CD14-positive monocyte (primary cell): ENCODE measurements around the gene LHPP. TPM values are rescaled to one million over a fixed set of nuclear protein-coding genes. Genes with fewer than 3 reads are reported as not detected.

Experiments
- DNase-seq, 3 donors: peaks; one replicate each; pipeline ENCODE4 v3.0.0-alpha.2; 2011 to 2022
- H2AFZ ChIP-seq: 2 replicates; pipeline ENCODE4 v1.6.0; 2012; ENCODE audit warnings: mild to moderate bottlenecking, low read depth, low read length, inconsistent platforms; ENCODE audit not compliant: insufficient read depth, poor library complexity, severe bottlenecking
- H3K27ac ChIP-seq, 2 donors: 1 replicate in 1 of 2; 2 replicates in 1 of 2; pipeline ENCODE4 v1.5.1; 2012 to 2013; ENCODE audit warnings: low read length in 2 of 2, control low read depth in 1 of 2, inconsistent platforms in 1 of 2, low read depth in 1 of 2, mild to moderate bottlenecking in 1 of 2
- H3K27me3 ChIP-seq, 2 donors: one replicate each; pipeline versions ENCODE4 v1.6.0 to v1.6.1; 2011 to 2013; ENCODE audit warnings: low read length in 2 of 2; ENCODE audit not compliant: control insufficient read depth in 2 of 2, insufficient read depth in 2 of 2
- H3K36me3 ChIP-seq, 2 donors: replicated peaks in 1 of 2; 1 replicate in 1 of 2; 2 replicates in 1 of 2; pipeline versions ENCODE4 v1.5.1 to v1.6.1; 2012 to 2013; ENCODE audit warnings: low read length in 2 of 2, control low read depth in 1 of 2, inconsistent platforms in 1 of 2, mild to moderate bottlenecking in 1 of 2; ENCODE audit not compliant: insufficient read depth in 2 of 2, control insufficient read depth in 1 of 2
- H3K4me1 ChIP-seq, 2 donors: 1 replicate in 1 of 2; 2 replicates in 1 of 2; pipeline versions ENCODE4 v1.5.1 to v1.6.1; 2012 to 2013; ENCODE audit warnings: low read length in 2 of 2, control low read depth in 1 of 2, inconsistent platforms in 1 of 2, mild to moderate bottlenecking in 1 of 2, moderate library complexity in 1 of 2; ENCODE audit not compliant: insufficient read depth in 2 of 2, control insufficient read depth in 1 of 2
- H3K4me2 ChIP-seq: replicated peaks from 2 replicates; pipeline ENCODE3; 2012; ENCODE audit warnings: low read length, moderate library complexity, mild to moderate bottlenecking; ENCODE audit not compliant: poor library complexity, severe bottlenecking; ENCODE audit errors: extremely low read depth
- H3K4me3 ChIP-seq, 3 experiments: fragments of 200-600 bp in 1 of 3; sonication (generic) in 1 of 3; replicated peaks in 1 of 3; 1 replicate in 2 of 3; 2 replicates in 1 of 3; pipeline ENCODE4 v1.5.1; 2011 to 2013; ENCODE audit warnings: low read length in 3 of 3, mild to moderate bottlenecking in 3 of 3, control low read depth in 2 of 3, low read depth in 2 of 3, inconsistent platforms in 1 of 3, moderate library complexity in 1 of 3
- H3K79me2 ChIP-seq: 2 replicates; pipeline ENCODE4 v1.6.0; 2012; ENCODE audit warnings: mild to moderate bottlenecking, control low read depth, inconsistent platforms, low read length, moderate library complexity; ENCODE audit not compliant: insufficient read depth
- H3K9ac ChIP-seq: 2 replicates; pipeline ENCODE4 v1.6.0; 2017; ENCODE audit warnings: low read length, mild to moderate bottlenecking; ENCODE audit not compliant: insufficient read depth, poor library complexity, severe bottlenecking
- H3K9me3 ChIP-seq, 2 donors: replicated peaks in 1 of 2; 1 replicate in 1 of 2; 2 replicates in 1 of 2; pipeline versions ENCODE4 v1.5.1 to v1.6.1; 2012 to 2013; ENCODE audit warnings: low read length in 2 of 2, control low read depth in 1 of 2; ENCODE audit not compliant: control insufficient read depth in 1 of 2, insufficient read depth in 1 of 2
- H4K20me1 ChIP-seq: 2 replicates; pipeline ENCODE4 v1.6.0; 2012; ENCODE audit warnings: mild to moderate bottlenecking, low read length, control low read depth, moderate library complexity; ENCODE audit not compliant: insufficient read depth
- H3K27ac Mint-ChIP-seq, 7 donors: one replicate each; pipeline ENCODE4 v1.8.0; 2020; ENCODE audit warnings: mild to moderate bottlenecking in 7 of 7, mixed read lengths in 7 of 7, moderate library complexity in 6 of 7, inconsistent platforms in 2 of 7
- H3K27me3 Mint-ChIP-seq, 3 donors: one replicate each; pipeline ENCODE4 v1.8.0; 2021 to 2022; ENCODE audit warnings: low read depth in 3 of 3, mild to moderate bottlenecking in 3 of 3, mixed read lengths in 3 of 3, moderate library complexity in 3 of 3, inconsistent platforms in 1 of 3
- H3K36me3 Mint-ChIP-seq, 2 donors: one replicate each; pipeline ENCODE4 v1.8.0; 2020; ENCODE audit warnings: mixed read lengths in 2 of 2, inconsistent platforms in 1 of 2, mild to moderate bottlenecking in 1 of 2
- H3K4me1 Mint-ChIP-seq: one replicate; pipeline ENCODE4 v1.8.0; 2020; ENCODE audit warnings: mild to moderate bottlenecking, mixed read lengths
- H3K4me3 Mint-ChIP-seq, 2 donors: one replicate each; pipeline ENCODE4 v1.8.0; 2020; ENCODE audit warnings: mild to moderate bottlenecking in 2 of 2, mixed read lengths in 2 of 2, moderate library complexity in 1 of 2
- H3K9me3 Mint-ChIP-seq, 7 donors: one replicate each; pipeline ENCODE4 v1.8.0; 2020 to 2022; ENCODE audit warnings: mixed read lengths in 7 of 7, mild to moderate bottlenecking in 6 of 7, moderate library complexity in 6 of 7, inconsistent platforms in 2 of 7
- CTCF ChIP-seq: fragments of 200-600 bp; IDR thresholded peaks from one replicate; pipeline ENCODE4 v1.8.0; 2022; ENCODE audit warnings: antibody characterized with exemption, mild to moderate bottlenecking
- WGBS: methylation state at CpG from one replicate; pipeline ENCODE4 v1.1.5; 2013; ENCODE audit warnings: missing lambda C conversion rate; ENCODE audit not compliant: insufficient coverage; 5-methylcytosine and 5-hydroxymethylcytosine counted together
- intact Hi-C, 2 donors: fragments of 100-400 bp; cut with micrococcal nuclease; formaldehyde crosslinking; loops; one replicate each; pipeline versions ENCODE4 v1.15.0 to v1.15.1; 2023
- polyA plus RNA-seq, 3 donors: library from polyadenylated mRNA; depleted of rRNA in 1 of 3; unstranded in 2 of 3; stranded (reverse) in 1 of 3; fragments of 300-500 nt in 2 of 3; fragments of >200 nt in 1 of 3; fragmentation: Illumina TruSeq in 2 of 3; gene quantifications; 1 replicate in 2 of 3; 2 replicates in 1 of 3; pipeline ENCODE4 v1.2.3, GENCODE V29; 2012 to 2021

LHPP gene
- polyA plus RNA-seq, 3 donors, result 15.2 to 20.6 (median 19.5) TPM

GRCh38 chr10:124534826-124535601 lies 73.4 kb downstream of the LHPP start:
- Histone ChIP-seq H2AFZ (peak overlapping the region; percentile 85), H3K4me1 (peaks cover 28 to 33% of the 10 kb centered on the region in 2 donors), H4K20me1 (no peaks in the 10 kb centered on the region), H3K9ac (peak overlapping the region; percentile 69), H3K79me2 (no peaks in the 10 kb centered on the region), H3K9me3 (no peaks in the 10 kb centered on the region), H3K4me2 (peak overlapping the region; percentile 72), H3K27ac (peak overlapping the region; percentile 27 to 70), H3K27me3 (no peaks in the 10 kb centered on the region), H3K4me3 (peak overlapping the region in 1 of 3 experiments; percentile 55), H3K36me3 (no peaks in the 10 kb centered on the region)
- intact Hi-C loops, result loop anchor here (5.0 to 10.0 kb wide), 3 partner anchors 90 to 292 kb away; no protein-coding TSS in a partner anchor
- H3K27me3 Mint-ChIP-seq, result peaks cover 0 to 3% (median 3%) of the 10 kb centered on the region in 3 donors
- H3K27ac Mint-ChIP-seq, result peak overlapping the region in 6 of 7 donors; percentile 46 to 90 (median 80)
- DNase-seq, result peak; percentile 22 to 55 (median 23)
- 28% methylated on average over 13 of the region's 17 CpGs for WGBS
- H3K36me3 Mint-ChIP-seq, result peaks cover 0 to 2% of the 10 kb centered on the region in 2 donors
- no peak for TF ChIP-seq CTCF
- peak overlapping the region; percentile 64 to 86 for H3K4me3 Mint-ChIP-seq
- H3K4me1 Mint-ChIP-seq, result peaks cover 34% of the 10 kb centered on the region
- H3K9me3 Mint-ChIP-seq, result peaks cover 0 to 2% (median 0%) of the 10 kb centered on the region in 7 donors

- peak overlapping the region; percentile 71 for H2AFZ ChIP-seq
Observed at GRCh38 chr10:124535731-124536495, 74.3 kb downstream of the LHPP start.

More at GRCh38 chr10:124535731-124536495, 74.3 kb downstream of the LHPP start:
- Histone ChIP-seq H3K4me3 (peak overlapping the region in 1 of 3 experiments; percentile 15), H4K20me1 (no peaks in the 10 kb centered on the region), H3K27me3 (no peaks in the 10 kb centered on the region), H3K9ac (peak overlapping the region; percentile 38), H3K27ac (no peak overlapping the region), H3K36me3 (no peaks in the 10 kb centered on the region), H3K4me1 (peaks cover 27 to 28% of the 10 kb centered on the region in 2 donors), H3K4me2 (peak overlapping the region; percentile 33), H3K79me2 (no peaks in the 10 kb centered on the region), H3K9me3 (no peaks in the 10 kb centered on the region)
- Mint-ChIP-seq H3K4me1 (peaks cover 35% of the 10 kb centered on the region), H3K27me3 (peaks cover 0 to 5% (median 3%) of the 10 kb centered on the region in 3 donors), H3K27ac (peak overlapping the region in 3 of 7 donors; percentile 35 to 79 (median 65)), H3K9me3 (peaks cover 0 to 1% (median 0%) of the 10 kb centered on the region in 7 donors), H3K4me3 (peak overlapping the region; percentile 45 to 57), H3K36me3 (peaks cover 0 to 2% of the 10 kb centered on the region in 2 donors)
- WGBS, result 47% methylated on average over 14 of the region's 18 CpGs
- intact Hi-C loops, result loop anchor here in 1 of 2 donors (10.0 kb wide), 2 partner anchors 89 to 289 kb away; no protein-coding TSS in a partner anchor
- TF ChIP-seq CTCF, result no peak
- peak in 2 of 3 donors; percentile 25 to 42 for DNase-seq
